H1 (cell line): ENCODE data around the gene ART4.

Source experiments
- CHD2 ChIP-seq: IDR thresholded peaks from 2 replicates; pipeline ENCODE4 v1.6.1; 2012; ENCODE audit warnings: low read length, improper control_type of control experiment
- CTCF ChIP-seq, 3 experiments: IDR thresholded peaks; 1 replicate in 2 of 3; 2 replicates in 1 of 3; pipeline versions ENCODE4 v1.5.1 to v1.6.1; 2011; ENCODE audit warnings: low read length in 3 of 3, mild to moderate bottlenecking in 3 of 3, inconsistent platforms in 2 of 3, low read depth in 1 of 3, moderate library complexity in 1 of 3; ENCODE audit not compliant: insufficient read depth in 1 of 3; ENCODE audit errors: control extremely low read depth in 1 of 3
- EP300 ChIP-seq, 2 experiments: IDR thresholded peaks; 1 replicate in 1 of 2; 2 replicates in 1 of 2; pipeline ENCODE4 v1.6.1; 2011 to 2012; ENCODE audit warnings: low read depth in 2 of 2, low read length in 2 of 2, mild to moderate bottlenecking in 2 of 2, borderline replicate concordance in 1 of 2, inconsistent platforms in 1 of 2, moderate library complexity in 1 of 2
- NRF1 ChIP-seq: IDR thresholded peaks from 2 replicates; pipeline ENCODE4 v1.6.1; 2011; ENCODE audit warnings: mild to moderate bottlenecking, low read depth, low read length, improper control_type of control experiment
- POLR2A ChIP-seq, 2 experiments: IDR thresholded peaks; 1 replicate in 1 of 2; 2 replicates in 1 of 2; pipeline ENCODE4 v1.6.1; 2011; ENCODE audit warnings: low read depth in 2 of 2, low read length in 2 of 2, mild to moderate bottlenecking in 2 of 2; ENCODE audit errors: control extremely low read depth in 1 of 2
- SRF ChIP-seq: IDR thresholded peaks from 2 replicates; pipeline ENCODE4 v1.6.1; 2011; ENCODE audit warnings: mild to moderate bottlenecking, low read depth, low read length, moderate library complexity

- TF ChIP-seq CTCF (IDR thresholded peaks at IDR 0.05; ENCODE audit: control extremely low read depth in 1 of 3, insufficient read depth in 1 of 3, low read depth in 1 of 3, low read length in 3 of 3) (peak in 2 of 3 experiments; percentile 55 to 58; a peak in 2 of 4 replicates), POLR2A (IDR thresholded peaks at IDR 0.05; ENCODE audit: control extremely low read depth in 1 of 2, low read depth in 2 of 2, low read length in 2 of 2) (no peak), EP300 (IDR thresholded peaks at IDR 0.05; ENCODE audit: borderline replicate concordance in 1 of 2, low read depth in 2 of 2, low read length in 2 of 2) (no peak), NRF1 (no peak), CHD2 (no peak), SRF (no peak)
Measured at GRCh38 chr12:14845350-14845750, 2.0 kb upstream of the ART4 start.
